Activated naive CD8-positive, alpha-beta T cell treated with anti-CD3 and anti-CD28 coated beads, Interleukin-2, amount 10 ng/mL, durations not matched to agents 7 days and 5 days (primary cell): ENCODE results near the gene NRGN. TPM values are rescaled to one million over a fixed set of nuclear protein-coding genes. Genes with fewer than 3 reads are reported as not detected.
A peak's percentile ranks its signal among the peaks of the same experiment; 100 is the strongest.
"Not testable (repeated sequence)": the region's sequence is repeated elsewhere in the genome, so short reads cannot be mapped to it uniquely, and the experiment has no call there.

Experiments
- ATAC-seq: fragments of 150-1000 bp; cut with Tn5 transposase; one replicate; pipeline ENCODE4 v1.10.0; 2021; ENCODE audit warnings: low read depth, moderate library complexity
- POLR2A ChIA-PET: fragments of 350-600 bp; sonication (Branson Sonifier 250); formaldehyde crosslinking; loops from one replicate; lab custom pipeline; 2021; ENCODE audit warnings: antibody characterized with exemption; lab: Charles Lee
- DNase-seq: peaks from one replicate; pipeline ENCODE4 v3.0.0; 2021
- H3K27ac Mint-ChIP-seq: one replicate; pipeline ENCODE4 v1.8.0; 2022; ENCODE audit warnings: mild to moderate bottlenecking, mixed read lengths
- H3K27me3 Mint-ChIP-seq: one replicate; pipeline ENCODE4 v1.8.0; 2022; ENCODE audit warnings: mild to moderate bottlenecking, moderate library complexity, mixed read lengths
- H3K36me3 Mint-ChIP-seq: one replicate; pipeline ENCODE4 v1.8.0; 2021; ENCODE audit warnings: mild to moderate bottlenecking, mixed read lengths
- H3K4me1 Mint-ChIP-seq: one replicate; pipeline ENCODE4 v1.8.0; 2021; ENCODE audit warnings: mixed read lengths
- H3K4me3 Mint-ChIP-seq: one replicate; pipeline ENCODE4 v1.8.0; 2022; ENCODE audit warnings: mild to moderate bottlenecking, moderate library complexity, mixed read lengths
- H3K9me3 Mint-ChIP-seq: one replicate; pipeline ENCODE4 v1.8.0; 2021; ENCODE audit warnings: mixed read lengths
- total RNA-seq, 2 experiments: library from RNA; stranded (reverse); gene quantifications; one replicate each; pipeline ENCODE4 v1.2.3, GENCODE V29; 2021

The NRGN gene
- total RNA-seq, 2 experiments from 2014 or later, result 4.0 to 5.3 TPM

DNA sequence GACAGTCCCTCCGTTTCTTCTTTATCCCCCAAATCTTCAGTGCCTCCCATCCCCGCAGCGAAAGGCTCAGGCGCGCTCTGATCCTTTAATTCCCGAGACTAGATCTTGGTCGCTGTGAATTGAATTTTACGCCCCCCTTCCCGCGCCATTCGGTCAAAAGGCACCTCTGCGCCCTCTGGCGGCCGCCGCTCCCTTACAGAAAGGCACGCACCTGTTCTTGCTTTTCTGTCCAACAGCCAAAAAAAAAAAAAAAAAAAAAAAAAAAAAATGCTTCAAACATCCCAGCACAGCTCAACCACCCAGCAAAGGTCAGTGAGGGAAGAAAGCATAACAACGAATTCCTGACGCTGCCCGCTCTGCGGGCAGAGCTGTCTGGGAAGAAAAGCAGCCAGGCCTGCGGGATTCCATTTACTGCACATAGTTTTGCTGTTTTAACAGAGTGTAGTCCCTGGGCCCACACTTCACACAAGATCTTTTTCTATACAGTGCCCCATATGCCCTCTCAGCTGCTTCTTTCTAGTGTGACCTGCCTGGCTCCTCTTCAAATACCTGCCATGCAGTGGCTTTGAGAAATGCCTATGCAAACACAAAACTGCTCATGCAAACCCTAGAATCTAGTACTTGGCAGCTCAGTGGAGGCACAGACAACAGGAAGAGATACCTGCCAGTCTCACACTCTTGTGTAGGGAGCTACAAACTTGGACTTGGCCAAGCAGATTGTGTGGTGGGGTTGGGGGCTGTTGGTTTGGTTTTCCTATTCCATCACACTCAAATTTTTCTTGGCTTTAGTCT is 23.6 kb downstream of the NRGN start:
- Mint-ChIP-seq H3K27ac (peak overlapping the region; percentile 57), H3K9me3 (no peaks in the 10 kb centered on the region), H3K4me3 (peak overlapping the region; percentile 99), H3K36me3 (peaks cover 2% of the 10 kb centered on the region), H3K4me1 (peaks cover 11% of the 10 kb centered on the region), H3K27me3 (peaks cover 36% of the 10 kb centered on the region)
- DNase-seq (peak; percentile 88), ATAC-seq (peak; percentile 40)
- POLR2A ChIA-PET, result interaction anchor here (0.6 to 1.4 kb wide), 6 partner anchors 17 to 94 kb away, joined by 3 to 11 read pairs (median 4); partner anchors contain the start of gene MSANTD2

DNA sequence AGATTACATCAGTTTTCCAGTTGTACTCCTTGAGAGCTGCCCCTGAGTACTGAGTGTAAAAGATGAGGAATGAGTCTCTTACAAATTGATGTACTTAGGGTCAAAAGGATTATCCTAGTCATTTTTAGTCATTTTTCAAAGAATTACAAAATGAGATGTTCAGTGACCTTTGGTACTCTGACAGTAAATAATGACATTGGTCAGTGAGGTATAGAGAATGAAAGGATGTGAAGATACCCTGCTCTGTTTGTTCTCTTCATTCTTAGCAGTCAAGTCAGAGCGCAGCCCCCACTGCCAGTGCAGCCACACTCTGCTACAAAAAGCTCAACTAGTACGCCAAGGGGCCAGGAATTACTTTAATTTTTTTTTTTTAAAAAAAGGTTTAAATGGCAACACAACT is 26.4 kb downstream of the NRGN start:
- ATAC-seq (no peak), DNase-seq (no peak)
- peaks cover 3% of the 10 kb centered on the region for H3K4me1 Mint-ChIP-seq
- peaks cover 2% of the 10 kb centered on the region for H3K36me3 Mint-ChIP-seq
- H3K9me3 Mint-ChIP-seq, result no peaks in the 10 kb centered on the region
- POLR2A ChIA-PET, result interaction anchor here (0.7 kb wide), 1 partner anchor 41 kb away, joined by 3 read pairs; no protein-coding TSS in a partner anchor
- H3K4me3 Mint-ChIP-seq, result no peak overlapping the region
- peaks cover 11% of the 10 kb centered on the region for H3K27me3 Mint-ChIP-seq
- H3K27ac Mint-ChIP-seq, result no peak overlapping the region

DNA sequence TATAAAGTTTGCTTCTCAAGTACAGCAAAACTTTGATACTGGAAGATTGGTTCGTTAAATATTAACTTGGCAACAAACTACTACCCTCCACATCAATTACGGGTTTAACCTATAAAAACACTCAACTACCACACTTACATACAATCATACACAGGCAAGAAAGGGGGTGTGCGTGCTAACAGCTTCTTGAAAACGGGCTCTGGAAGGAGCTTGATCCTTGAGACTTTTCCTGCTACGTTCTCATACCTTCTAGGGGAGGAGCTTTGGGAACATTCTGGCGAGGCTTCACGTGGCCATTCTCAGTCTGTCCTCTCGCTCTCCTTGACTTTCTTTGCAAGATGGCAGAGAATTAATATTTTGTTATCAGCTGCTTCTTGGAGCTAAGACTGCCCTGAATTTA is 29.2 kb downstream of the NRGN start:
- no peaks in the 10 kb centered on the region for H3K9me3 Mint-ChIP-seq
- POLR2A ChIA-PET, result no interaction called here
- no peaks in the 10 kb centered on the region for H3K4me1 Mint-ChIP-seq
- DNase-seq (no peak), ATAC-seq (no peak)
- no peak overlapping the region for H3K27ac Mint-ChIP-seq
- peaks cover 7% of the 10 kb centered on the region for H3K36me3 Mint-ChIP-seq
- H3K4me3 Mint-ChIP-seq, result no peak overlapping the region
- no peaks in the 10 kb centered on the region for H3K27me3 Mint-ChIP-seq

DNA sequence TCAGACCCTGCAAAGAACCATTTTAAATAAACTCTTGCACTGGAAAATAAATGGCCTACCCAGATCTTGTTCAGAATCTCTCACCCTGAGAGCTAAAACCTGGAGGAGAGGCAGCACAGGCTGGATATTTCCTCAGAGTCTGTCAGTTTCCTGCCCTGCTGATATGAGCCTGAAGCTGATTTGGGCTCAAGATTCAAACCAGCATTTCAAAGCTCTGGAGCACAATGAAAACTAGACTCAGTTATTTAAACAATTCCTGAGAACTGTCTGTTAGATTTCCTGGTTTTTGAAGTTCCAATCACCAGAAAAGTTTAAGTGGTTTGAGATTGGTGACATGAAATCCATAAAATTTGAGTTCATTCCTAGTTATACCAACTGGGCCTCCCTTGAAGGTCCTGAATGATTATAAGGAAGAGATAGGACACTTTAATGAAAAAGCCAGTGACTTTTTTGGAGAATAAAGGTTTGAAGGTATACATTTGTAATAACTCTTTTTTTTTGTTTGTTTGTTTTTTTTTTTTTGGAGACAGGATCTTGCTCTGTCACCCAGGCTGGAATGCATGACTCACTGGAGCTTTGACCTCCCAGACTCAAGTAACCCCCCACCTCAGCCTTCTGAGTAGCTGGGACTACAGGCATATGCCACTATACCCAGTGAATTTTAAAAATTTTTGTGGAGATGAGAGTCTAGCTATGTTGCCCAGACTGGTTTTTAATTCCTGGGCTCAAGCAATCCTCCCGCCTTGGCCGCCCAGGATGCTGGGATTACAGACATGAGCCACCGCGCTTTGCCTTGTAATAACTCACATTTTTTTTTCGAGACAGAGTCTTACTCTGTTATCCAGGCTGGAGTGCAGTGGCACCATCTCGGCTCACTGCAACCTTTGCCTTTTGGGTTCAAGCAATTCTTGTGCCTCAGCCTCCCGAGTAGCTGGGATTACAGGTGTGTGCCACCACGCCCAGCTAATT is 30.3 kb downstream of the NRGN start:
- Mint-ChIP-seq H3K27me3 (no peaks in the 10 kb centered on the region), H3K27ac (no peak overlapping the region), H3K36me3 (peaks cover 7% of the 10 kb centered on the region), H3K9me3 (no peaks in the 10 kb centered on the region), H3K4me3 (no peak overlapping the region), H3K4me1 (no peaks in the 10 kb centered on the region)
- DNase-seq (no peak), ATAC-seq (no peak)
- POLR2A ChIA-PET, result interaction anchor here (0.5 kb wide), 1 partner anchor 376 kb away, joined by 3 read pairs; no protein-coding TSS in a partner anchor

DNA sequence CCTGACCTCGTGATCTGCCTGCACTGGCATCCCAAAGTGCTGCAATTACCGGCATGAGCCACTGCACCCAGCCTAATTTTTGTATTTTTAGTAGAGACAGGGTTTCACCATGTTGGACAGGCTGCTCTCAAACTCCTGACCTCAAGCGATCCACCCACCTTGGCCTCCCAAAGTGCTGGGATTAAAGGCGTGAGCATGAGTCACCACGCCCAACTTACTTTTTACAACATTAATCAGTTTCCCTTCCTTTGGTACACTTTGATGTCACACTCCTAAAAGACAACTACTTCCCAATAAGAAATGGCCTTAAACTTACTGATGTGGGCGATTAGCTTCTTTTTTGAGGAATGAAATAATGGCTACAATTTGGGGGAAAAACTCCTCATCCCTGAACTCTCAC is 31.2 kb downstream of the NRGN start:
- H3K9me3 Mint-ChIP-seq, ATAC-seq, H3K36me3 Mint-ChIP-seq, H3K27me3 Mint-ChIP-seq, H3K27ac Mint-ChIP-seq, POLR2A ChIA-PET, DNase-seq, H3K4me3 Mint-ChIP-seq, H3K4me1 Mint-ChIP-seq: not testable (repeated sequence)

DNA sequence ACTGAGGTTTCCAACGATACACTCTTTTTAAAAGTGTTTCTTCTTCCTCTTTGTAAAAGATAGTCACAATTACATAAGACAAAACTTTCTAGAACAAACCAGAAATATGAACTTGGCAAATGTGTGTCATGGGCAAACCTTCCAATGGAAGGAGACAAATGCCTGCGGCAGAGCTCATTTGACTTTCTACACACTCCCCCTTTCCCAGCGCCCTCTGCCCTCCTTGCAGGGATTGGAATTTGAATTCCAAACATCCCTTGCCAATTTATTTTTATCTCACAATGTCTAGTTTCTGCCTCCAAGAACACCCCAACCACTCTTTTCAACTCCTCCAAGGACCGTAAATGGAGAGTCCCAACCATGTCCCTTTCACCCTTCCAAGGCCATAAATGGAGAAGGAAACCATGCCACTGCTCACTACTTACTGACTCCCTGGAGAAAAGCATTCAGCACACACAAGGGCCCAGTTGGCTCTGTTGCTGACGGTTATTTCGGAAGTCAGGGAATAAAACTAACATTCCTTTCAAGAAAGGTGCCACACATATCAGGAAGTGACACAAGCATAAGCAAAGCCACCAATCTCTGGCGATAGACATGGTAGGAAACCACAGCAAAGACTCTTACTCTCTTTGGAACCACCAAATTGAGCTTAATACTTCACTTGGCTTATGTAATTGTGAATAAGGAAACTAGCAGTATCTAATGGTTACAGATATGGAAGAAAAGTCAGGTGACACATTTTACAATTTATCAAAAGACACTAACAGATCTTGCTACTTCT is 37.3 kb downstream of the NRGN start:
- ATAC-seq, result peak; percentile 54

DNA sequence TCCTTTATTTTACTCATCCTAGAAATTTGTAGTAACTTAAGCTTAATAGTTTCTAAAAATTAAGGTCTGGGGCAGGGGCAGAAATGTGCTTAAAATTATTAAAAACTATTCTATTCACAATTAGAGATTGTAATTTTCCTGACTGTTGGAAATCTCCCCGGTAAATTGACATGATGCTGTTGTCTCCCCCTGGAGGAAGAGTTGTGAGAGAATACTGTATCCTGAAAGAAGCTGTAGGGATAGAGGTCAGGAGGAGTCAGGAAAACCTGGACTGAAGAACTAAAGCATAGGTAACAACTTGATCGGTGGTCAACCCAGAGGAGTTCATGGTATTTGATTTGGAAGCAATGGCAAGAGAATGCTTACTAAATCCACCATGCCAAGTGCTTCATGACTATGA is 38.5 kb downstream of the NRGN start:
- Mint-ChIP-seq H3K27me3 (no peaks in the 10 kb centered on the region), H3K4me1 (peaks cover 13% of the 10 kb centered on the region), H3K36me3 (peaks cover 14% of the 10 kb centered on the region), H3K9me3 (no peaks in the 10 kb centered on the region), H3K4me3 (no peak overlapping the region), H3K27ac (no peak overlapping the region)
- DNase-seq (no peak), ATAC-seq (no peak)
- POLR2A ChIA-PET, result no interaction called here

More for the DNA sequence above, 37.3 kb downstream of the NRGN start:
- Mint-ChIP-seq H3K4me3 (no peak overlapping the region), H3K9me3 (no peaks in the 10 kb centered on the region), H3K27ac (peak overlapping the region; percentile 26), H3K4me1 (peaks cover 13% of the 10 kb centered on the region), H3K27me3 (no peaks in the 10 kb centered on the region), H3K36me3 (peaks cover 16% of the 10 kb centered on the region)
- POLR2A ChIA-PET, result no interaction called here
- no peak for DNase-seq

DNA sequence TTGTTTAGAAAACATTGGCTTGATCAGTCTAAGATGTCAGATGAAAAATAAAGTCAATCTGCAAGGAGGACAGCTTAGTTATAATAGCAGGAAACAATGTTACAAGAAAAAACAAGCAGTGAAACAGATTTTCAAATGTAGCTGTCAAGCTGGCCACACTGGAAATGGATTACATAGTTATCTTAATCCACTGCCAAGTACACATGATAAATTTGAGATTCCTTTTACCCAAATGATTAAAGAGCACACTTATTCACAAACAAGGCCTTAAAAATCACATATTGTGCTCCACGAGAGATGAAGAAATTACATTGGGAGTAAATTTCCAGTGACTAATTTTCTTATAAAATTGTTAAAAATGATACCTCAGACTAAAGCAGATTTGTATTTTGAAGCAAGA is 39.8 kb downstream of the NRGN start:
- peaks cover 14% of the 10 kb centered on the region for H3K36me3 Mint-ChIP-seq
- ATAC-seq, result no peak
- POLR2A ChIA-PET, result no interaction called here
- H3K9me3 Mint-ChIP-seq, result no peaks in the 10 kb centered on the region
- H3K27me3 Mint-ChIP-seq, result no peaks in the 10 kb centered on the region
- no peak overlapping the region for H3K4me3 Mint-ChIP-seq
- peaks cover 13% of the 10 kb centered on the region for H3K4me1 Mint-ChIP-seq
- DNase-seq, result no peak
- H3K27ac Mint-ChIP-seq, result no peak overlapping the region

DNA sequence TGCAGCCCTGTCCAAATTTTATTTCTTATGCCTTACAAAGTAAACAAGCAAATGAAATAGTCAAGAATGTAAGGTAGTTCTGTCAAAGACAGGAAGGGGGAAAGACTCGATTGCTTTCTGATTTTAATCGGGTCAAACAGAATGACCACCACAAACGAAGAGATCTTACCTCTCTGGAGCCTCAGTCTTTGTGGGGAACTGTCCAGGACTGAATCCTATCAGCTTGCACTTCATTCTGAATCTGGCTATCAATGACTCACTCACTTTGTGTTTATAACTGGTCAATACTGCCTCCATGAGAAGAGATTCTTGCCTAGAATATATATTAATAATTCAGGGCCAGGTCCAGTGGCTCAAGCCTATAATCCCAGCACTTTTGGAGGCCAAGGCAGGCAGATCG is 43.3 kb downstream of the NRGN start:
- POLR2A ChIA-PET, result interaction anchor here (0.6 kb wide), 1 partner anchor 52 kb away, joined by 3 read pairs; no protein-coding TSS in a partner anchor
- Mint-ChIP-seq H3K36me3 (peaks cover 6% of the 10 kb centered on the region), H3K4me3 (no peak overlapping the region), H3K27ac (no peak overlapping the region), H3K27me3 (no peaks in the 10 kb centered on the region), H3K9me3 (no peaks in the 10 kb centered on the region), H3K4me1 (peaks cover 2% of the 10 kb centered on the region)
- ATAC-seq, result no peak
- DNase-seq, result no peak

DNA sequence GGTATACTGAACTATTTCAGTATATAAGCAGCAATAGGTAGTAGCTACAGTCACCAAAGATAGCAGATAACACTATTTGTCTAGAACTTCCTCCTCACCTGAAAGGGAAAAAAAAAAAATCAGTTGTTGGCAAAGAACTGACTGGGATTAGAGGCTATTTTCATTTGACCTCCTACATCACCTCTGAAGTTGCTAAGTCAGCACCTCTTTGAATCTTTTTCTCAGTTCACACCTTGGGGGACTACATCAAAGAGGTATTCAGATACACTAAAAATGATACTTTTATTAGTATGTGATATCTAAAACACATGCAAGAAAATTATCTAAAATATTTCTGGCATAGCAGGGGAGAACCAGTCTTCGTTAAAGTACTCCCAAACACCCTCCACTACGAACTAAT is 44.3 kb downstream of the NRGN start:
- ATAC-seq (no peak), DNase-seq (no peak)
- no peaks in the 10 kb centered on the region for H3K36me3 Mint-ChIP-seq
- no peaks in the 10 kb centered on the region for H3K4me1 Mint-ChIP-seq
- no peaks in the 10 kb centered on the region for H3K27me3 Mint-ChIP-seq
- POLR2A ChIA-PET, result no interaction called here
- H3K27ac Mint-ChIP-seq, result no peak overlapping the region
- no peak overlapping the region for H3K4me3 Mint-ChIP-seq
- H3K9me3 Mint-ChIP-seq, result no peaks in the 10 kb centered on the region

DNA sequence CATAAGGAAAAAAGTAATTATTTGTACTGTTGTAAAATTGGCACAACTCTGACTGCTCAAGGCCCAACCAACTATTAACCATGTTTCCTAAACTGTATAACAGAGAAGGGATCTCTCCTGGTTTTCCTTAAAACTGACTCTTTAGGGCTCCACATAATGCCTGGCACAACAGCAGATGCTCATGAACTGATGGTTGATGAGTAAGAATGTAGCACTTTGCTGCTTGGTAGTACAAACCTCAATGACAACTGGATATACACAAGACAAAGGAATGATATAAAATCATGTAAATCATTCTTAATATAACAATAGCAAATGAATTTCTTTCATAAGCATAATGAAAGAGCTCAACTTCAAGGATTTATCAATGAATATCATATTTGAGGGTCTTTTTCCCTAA is 48.8 kb downstream of the NRGN start:
- Mint-ChIP-seq H3K4me1 (peaks cover 20% of the 10 kb centered on the region), H3K4me3 (no peak overlapping the region), H3K9me3 (no peaks in the 10 kb centered on the region), H3K27ac (no peak overlapping the region), H3K36me3 (no peaks in the 10 kb centered on the region), H3K27me3 (no peaks in the 10 kb centered on the region)
- DNase-seq, result no peak
- no peak for ATAC-seq
- POLR2A ChIA-PET, result no interaction called here

DNA sequence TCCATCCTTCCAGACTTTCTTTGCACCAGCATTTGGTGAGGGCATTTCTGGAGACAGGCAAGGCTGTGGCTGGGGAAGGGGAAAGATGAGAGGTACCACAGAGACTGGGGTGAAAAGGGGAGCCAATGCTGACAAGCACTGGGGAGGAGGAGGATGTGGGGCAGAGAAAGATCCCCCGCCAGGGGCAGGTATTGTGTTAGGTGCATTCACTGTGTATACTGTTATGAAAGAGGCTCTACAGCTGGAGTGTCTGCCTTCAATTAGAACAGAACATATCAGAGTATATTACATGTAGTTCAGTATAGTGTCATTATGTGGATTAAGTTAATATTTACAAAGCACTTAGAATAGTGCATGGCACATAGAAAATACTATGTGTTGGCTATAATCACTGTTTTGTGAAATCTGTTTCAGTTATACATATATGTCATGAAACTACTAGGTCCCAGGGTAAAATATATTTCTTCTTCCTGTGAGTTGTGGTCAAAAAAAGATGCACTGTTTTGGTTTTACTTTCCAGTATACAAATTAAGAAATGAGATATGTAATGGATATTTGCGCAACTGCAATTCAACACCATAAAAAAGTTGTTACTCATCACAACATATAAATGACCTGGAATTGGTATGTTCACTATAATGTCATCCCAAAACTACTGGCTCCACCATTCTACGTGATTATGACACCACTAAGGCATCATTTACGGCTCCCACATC is 52.0 kb downstream of the NRGN start:
- Mint-ChIP-seq H3K36me3 (no peaks in the 10 kb centered on the region), H3K4me3 (no peak overlapping the region), H3K9me3 (no peaks in the 10 kb centered on the region), H3K4me1 (peaks cover 24% of the 10 kb centered on the region), H3K27ac (no peak overlapping the region), H3K27me3 (no peaks in the 10 kb centered on the region)
- ATAC-seq (no peak), DNase-seq (no peak)
- POLR2A ChIA-PET, result no interaction called here
